ENCODE results near the gene DGKD.

- TF ChIP-seq POLR2AphosphoS5 (IDR thresholded peaks at IDR 0.05; ENCODE audit: low read depth, low read length) (no peak), POLR2A (IDR thresholded peaks at IDR 0.05; ENCODE audit: low read depth, low read length) (no peak)
Observed at GRCh38 chr2:233421091-233421816, 67.0 kb downstream of the DGKD start.

Measured in GM12892 (cell line).